ENCODE data around the gene HINFP. TPM values are rescaled to one million over a fixed set of nuclear protein-coding genes. Genes with fewer than 3 reads are reported as not detected.

HINFP gene
- total RNA-seq, 1 donor from 2014 or later: 21.9 TPM

GRCh38 chr11:119088406-119088805, 33.0 kb upstream of the HINFP start:
- peaks cover 37% of the 10 kb centered on the region for H3K4me1 Mint-ChIP-seq (ENCODE audit: low read depth)
- no peaks in the 10 kb centered on the region for H3K9me3 Mint-ChIP-seq (ENCODE audit: low read depth)
- TF ChIP-seq CTCF (IDR thresholded peaks at IDR 0.05): no peak
- no peaks in the 10 kb centered on the region for H3K27me3 Mint-ChIP-seq (ENCODE audit: low read depth)
- no peak overlapping the region for H3K4me3 Mint-ChIP-seq (ENCODE audit: unreplicated experiment)
- H3K27ac Mint-ChIP-seq (ENCODE audit: unreplicated experiment): no peak overlapping the region
- H3K36me3 Mint-ChIP-seq (ENCODE audit: low read depth): peaks cover 2% of the 10 kb centered on the region
- DNase-seq (ENCODE audit: low spot score): no peak

GRCh38 chr11:119089319-119089718, 32.1 kb upstream of the HINFP start:
- DNase-seq (ENCODE audit: low spot score): no peak
- no peak for TF ChIP-seq CTCF (IDR thresholded peaks at IDR 0.05)
- Mint-ChIP-seq H3K36me3 (ENCODE audit: low read depth) (peaks cover 4% of the 10 kb centered on the region), H3K9me3 (ENCODE audit: low read depth) (no peaks in the 10 kb centered on the region), H3K4me1 (ENCODE audit: low read depth) (peaks cover 41% of the 10 kb centered on the region), H3K27ac (ENCODE audit: unreplicated experiment) (no peak overlapping the region), H3K4me3 (ENCODE audit: unreplicated experiment) (no peak overlapping the region), H3K27me3 (ENCODE audit: low read depth) (no peaks in the 10 kb centered on the region)

GRCh38 chr11:119091178-119091577, 30.2 kb upstream of the HINFP start:
- peaks cover 4% of the 10 kb centered on the region for H3K36me3 Mint-ChIP-seq (ENCODE audit: low read depth)
- peaks cover 34% of the 10 kb centered on the region for H3K4me1 Mint-ChIP-seq (ENCODE audit: low read depth)
- no peak for TF ChIP-seq CTCF (IDR thresholded peaks at IDR 0.05)
- H3K27me3 Mint-ChIP-seq (ENCODE audit: low read depth): no peaks in the 10 kb centered on the region
- no peaks in the 10 kb centered on the region for H3K9me3 Mint-ChIP-seq (ENCODE audit: low read depth)
- no peak for DNase-seq (ENCODE audit: low spot score)
- no peak overlapping the region for H3K27ac Mint-ChIP-seq (ENCODE audit: unreplicated experiment)
- no peak overlapping the region for H3K4me3 Mint-ChIP-seq (ENCODE audit: unreplicated experiment)

- no peaks in the 10 kb centered on the region for H3K9me3 Mint-ChIP-seq (ENCODE audit: low read depth)
- H3K36me3 Mint-ChIP-seq (ENCODE audit: low read depth): peaks cover 7% of the 10 kb centered on the region
- TF ChIP-seq CTCF (IDR thresholded peaks at IDR 0.05): no peak
- DNase-seq (ENCODE audit: low spot score): no peak
- no peaks in the 10 kb centered on the region for H3K27me3 Mint-ChIP-seq (ENCODE audit: low read depth)
- peaks cover 32% of the 10 kb centered on the region for H3K4me1 Mint-ChIP-seq (ENCODE audit: low read depth)
- H3K27ac Mint-ChIP-seq (ENCODE audit: unreplicated experiment): no peak overlapping the region
- peak overlapping the region; percentile 16 for H3K4me3 Mint-ChIP-seq (ENCODE audit: unreplicated experiment)
Observed at GRCh38 chr11:119091966-119092879, 29.2 kb upstream of the HINFP start.

GRCh38 chr11:119092880-119093842, 28.2 kb upstream of the HINFP start:
- peaks cover 32% of the 10 kb centered on the region for H3K4me1 Mint-ChIP-seq (ENCODE audit: low read depth)
- peak overlapping the region; percentile 87 for H3K4me3 Mint-ChIP-seq (ENCODE audit: unreplicated experiment)
- H3K36me3 Mint-ChIP-seq (ENCODE audit: low read depth): peaks cover 13% of the 10 kb centered on the region
- TF ChIP-seq CTCF (IDR thresholded peaks at IDR 0.05): no peak
- H3K27ac Mint-ChIP-seq (ENCODE audit: unreplicated experiment): peak overlapping the region; percentile 91
- DNase-seq (ENCODE audit: low spot score): no peak
- H3K9me3 Mint-ChIP-seq (ENCODE audit: low read depth): no peaks in the 10 kb centered on the region
- H3K27me3 Mint-ChIP-seq (ENCODE audit: low read depth): no peaks in the 10 kb centered on the region

Data from chondrocyte (in vitro differentiated cells).